Measurements from ENCODE around the gene PCDH18. TPM values are rescaled to one million over a fixed set of nuclear protein-coding genes. Genes with fewer than 3 reads are reported as not detected.

PCDH18 gene
- 0.02 to 0.13 TPM (median 0.08 TPM) in 3 replicates for polyA plus RNA-seq
- not detected for polyA plus RNA-seq (2011; ENCODE audit: low read depth)
- polyA plus RNA-seq (2011; cell fraction: cytosol; rRNA removed) = 0.02 TPM in 1 of 2 replicates, not detected in the other
- polyA plus RNA-seq (2011; cell fraction: nucleus; rRNA removed) = 0.03 and 0.07 TPM in 2 replicates
- polyA plus RNA-seq (2012; ENCODE audit: low replicate concordance) = 0.02 TPM in 1 of 2 replicates, not detected in the other
- 0.13 to 0.59 TPM (median 0.35 TPM) in 3 replicates for polyA minus RNA-seq
- polyA minus RNA-seq (2011; cell fraction: cytosol; rRNA and poly(A)+ RNA removed) = not detected
- 0.11 and 0.16 TPM in 2 replicates for polyA minus RNA-seq (2011; cell fraction: nucleus; rRNA and poly(A)+ RNA removed)

DNA sequence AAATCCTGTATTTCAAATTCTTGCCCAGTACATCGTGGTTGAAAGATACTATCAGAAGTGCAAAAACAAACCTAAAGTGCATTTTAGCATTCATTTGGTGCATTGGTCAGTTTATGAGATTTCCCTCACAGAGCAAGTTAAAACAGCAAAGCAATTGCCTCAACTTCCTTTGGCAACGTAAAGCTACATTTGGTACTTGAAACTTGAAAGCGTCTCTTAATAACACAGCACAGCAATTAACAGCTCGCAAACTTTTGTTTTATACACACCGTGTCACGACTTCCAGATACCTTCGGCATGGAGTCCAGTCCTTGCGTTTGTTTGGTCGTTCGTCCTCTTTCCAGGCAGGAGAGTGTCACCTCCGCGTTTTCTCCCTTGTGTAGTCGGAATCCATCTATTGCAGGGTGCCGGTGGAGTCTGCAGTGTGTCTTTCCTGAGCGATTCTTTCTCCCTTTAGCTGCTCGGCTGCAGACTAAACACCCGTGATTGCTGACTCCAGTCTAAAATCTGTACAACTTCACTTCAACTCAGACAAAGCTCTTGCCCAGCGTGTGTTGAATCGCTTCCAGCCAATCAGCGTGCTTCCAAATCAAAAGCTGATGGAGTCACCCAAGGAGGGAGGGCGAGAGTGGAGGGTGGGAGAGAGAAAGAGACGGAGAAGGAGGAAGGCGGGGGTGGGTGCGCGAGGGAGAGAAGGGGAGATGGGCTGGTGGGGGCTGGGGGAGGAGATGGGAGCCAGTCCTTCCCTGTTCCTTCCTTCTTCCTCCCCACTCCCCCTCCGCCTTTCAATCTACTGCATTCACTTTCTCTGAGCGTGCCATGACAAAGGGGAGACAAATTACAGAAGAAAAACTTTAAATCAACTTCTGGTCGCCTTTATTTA, at the start of gene PCDH18:
Gene PCDH18 (minus strand): TSS at position 509 of the 883 bp plus-strand sequence. CDS start 406 bp downstream, at position 103.
- dilution Hi-C loops (cut with MboI; ENCODE audit: extremely low pct_ligation_motif_present, low sequenced_read_pairs) = no loop called here
- Histone ChIP-seq H3K4me1 (ENCODE audit: control insufficient read depth, extremely low read depth, insufficient read depth, low read length) (peaks cover 3% of the 10 kb centered on the region), H3K4me2 (ENCODE audit: control insufficient read depth, extremely low read depth, insufficient read depth, low read depth, low read length) (peak within 1 kb of the TSS; percentile 59), H3K4me3 (ENCODE audit: control insufficient read depth in 2 of 3, extremely low read depth in 1 of 3, insufficient read depth in 2 of 3, low read depth in 1 of 3, low read length in 3 of 3) (peak within 1 kb of the TSS; percentile 1 to 59 (median 26)), H4K20me1 (ENCODE audit: control insufficient read depth, extremely low read depth, insufficient read depth, low read length) (no peaks in the 10 kb centered on the region), H3K27me3 (ENCODE audit: control insufficient read depth, extremely low read depth, insufficient read depth, low read length) (peaks cover 11% of the 10 kb centered on the region), H3K9me1 (ENCODE audit: control insufficient read depth, extremely low read depth, insufficient read depth, low read length) (no peaks in the 10 kb centered on the region), H3K79me2 (ENCODE audit: control insufficient read depth, insufficient read depth, low read length) (no peaks in the 10 kb centered on the region), H3K9ac (ENCODE audit: control insufficient read depth, extremely low read depth, insufficient read depth, low read length) (no peak within 1 kb of the TSS), H3K36me3 (ENCODE audit: control insufficient read depth in 2 of 2, extremely low read depth in 1 of 2, insufficient read depth in 2 of 2, low read length in 2 of 2) (no peaks in the 10 kb centered on the region), H2AFZ (ENCODE audit: control insufficient read depth, low read length) (peak within 1 kb of the TSS; percentile 76), H3K9me3 (ENCODE audit: control insufficient read depth, low read depth, low read length) (no peaks in the 10 kb centered on the region), H3K27ac (ENCODE audit: control insufficient read depth, insufficient read depth, low read length) (no peak within 1 kb of the TSS)
- no peak for TF ChIP-seq EZH2 (IDR thresholded peaks at IDR 0.05; ENCODE audit: low read length)
- TF ChIP-seq CTCF (optimal IDR thresholded peaks at IDR 0.05 in 1 of 3, IDR thresholded peaks at IDR 0.05 in 1 of 3, conservative IDR thresholded peaks at IDR 0.05 in 1 of 3; ENCODE audit: extremely low read depth in 1 of 3, insufficient read depth in 2 of 3, low read length in 3 of 3) = no peak
- DNase-seq (ENCODE audit: low read depth, low spot score) (no peak), FAIRE-seq (peak; percentile 57)

- H3K9me3 ChIP-seq (ENCODE audit: control insufficient read depth, low read depth, low read length) = no peaks in the 10 kb centered on the region
- H3K27me3 ChIP-seq (ENCODE audit: control insufficient read depth, extremely low read depth, insufficient read depth, low read length) = no peaks in the 10 kb centered on the region
- H3K4me2 ChIP-seq (ENCODE audit: control insufficient read depth, extremely low read depth, insufficient read depth, low read depth, low read length) = no peak overlapping the region
- H3K4me3 ChIP-seq (ENCODE audit: control insufficient read depth in 2 of 3, extremely low read depth in 1 of 3, insufficient read depth in 2 of 3, low read depth in 1 of 3, low read length in 3 of 3) = no peak overlapping the region
- DNase-seq (ENCODE audit: low read depth, low spot score) (no peak), FAIRE-seq (no peak)
- TF ChIP-seq CTCF (optimal IDR thresholded peaks at IDR 0.05 in 1 of 3, IDR thresholded peaks at IDR 0.05 in 1 of 3, conservative IDR thresholded peaks at IDR 0.05 in 1 of 3; ENCODE audit: extremely low read depth in 1 of 3, insufficient read depth in 2 of 3, low read length in 3 of 3) (no peak), EZH2 (IDR thresholded peaks at IDR 0.05; ENCODE audit: low read length) (no peak)
- H3K9ac ChIP-seq (ENCODE audit: control insufficient read depth, extremely low read depth, insufficient read depth, low read length) = no peak overlapping the region
- no peak overlapping the region for H2AFZ ChIP-seq (ENCODE audit: control insufficient read depth, low read length)
- no peaks in the 10 kb centered on the region for H3K4me1 ChIP-seq (ENCODE audit: control insufficient read depth, extremely low read depth, insufficient read depth, low read length)
- H3K36me3 ChIP-seq (ENCODE audit: control insufficient read depth in 2 of 2, extremely low read depth in 1 of 2, insufficient read depth in 2 of 2, low read length in 2 of 2) = no peaks in the 10 kb centered on the region
- no peaks in the 10 kb centered on the region for H4K20me1 ChIP-seq (ENCODE audit: control insufficient read depth, extremely low read depth, insufficient read depth, low read length)
- no peaks in the 10 kb centered on the region for H3K79me2 ChIP-seq (ENCODE audit: control insufficient read depth, insufficient read depth, low read length)
- dilution Hi-C loops (cut with MboI; ENCODE audit: extremely low pct_ligation_motif_present, low sequenced_read_pairs) = no loop called here
- H3K27ac ChIP-seq (ENCODE audit: control insufficient read depth, insufficient read depth, low read length) = no peak overlapping the region
- no peaks in the 10 kb centered on the region for H3K9me1 ChIP-seq (ENCODE audit: control insufficient read depth, extremely low read depth, insufficient read depth, low read length)
Observed at GRCh38 chr4:137576446-137576845, 44.2 kb upstream of the PCDH18 start.

Data from keratinocyte (primary cell).